ENCODE data around the gene SCGB1A1. TPM values are rescaled to one million over a fixed set of nuclear protein-coding genes. Genes with fewer than 3 reads are reported as not detected.
"Not testable (repeated sequence)": the region's sequence is repeated elsewhere in the genome, so short reads cannot be mapped to it uniquely, and the experiment has no call there.

Gene SCGB1A1
- polyA plus RNA-seq, 3 donors = 0.54 to 0.82 TPM; not detected in 1

DNA sequence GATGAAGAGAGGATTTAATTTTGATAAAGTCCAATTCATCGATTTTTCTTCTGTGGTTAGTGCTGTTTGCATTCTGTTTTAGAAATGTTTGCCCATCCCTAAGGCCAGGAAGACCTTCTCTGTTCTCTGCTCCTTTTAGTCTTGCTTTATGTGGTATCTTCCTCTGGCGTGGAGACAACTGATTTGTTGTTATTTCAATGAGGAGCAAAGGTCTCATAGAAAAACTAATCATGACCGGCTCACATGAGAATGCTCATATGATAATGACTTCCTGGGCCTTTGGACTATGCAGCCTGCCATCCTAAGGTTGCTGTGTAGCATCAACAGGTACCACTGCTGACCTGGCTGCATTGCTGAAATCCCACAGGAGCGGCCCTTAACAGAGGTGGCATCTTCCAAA, 19.8 kb downstream of the SCGB1A1 start:
- 67 to 86% (median 76%) methylated on average over 4 of the region's 4 CpGs for WGBS, 3 donors
- H3K27ac ChIP-seq (ENCODE audit: low read depth, low read length) = no peak overlapping the region

DNA sequence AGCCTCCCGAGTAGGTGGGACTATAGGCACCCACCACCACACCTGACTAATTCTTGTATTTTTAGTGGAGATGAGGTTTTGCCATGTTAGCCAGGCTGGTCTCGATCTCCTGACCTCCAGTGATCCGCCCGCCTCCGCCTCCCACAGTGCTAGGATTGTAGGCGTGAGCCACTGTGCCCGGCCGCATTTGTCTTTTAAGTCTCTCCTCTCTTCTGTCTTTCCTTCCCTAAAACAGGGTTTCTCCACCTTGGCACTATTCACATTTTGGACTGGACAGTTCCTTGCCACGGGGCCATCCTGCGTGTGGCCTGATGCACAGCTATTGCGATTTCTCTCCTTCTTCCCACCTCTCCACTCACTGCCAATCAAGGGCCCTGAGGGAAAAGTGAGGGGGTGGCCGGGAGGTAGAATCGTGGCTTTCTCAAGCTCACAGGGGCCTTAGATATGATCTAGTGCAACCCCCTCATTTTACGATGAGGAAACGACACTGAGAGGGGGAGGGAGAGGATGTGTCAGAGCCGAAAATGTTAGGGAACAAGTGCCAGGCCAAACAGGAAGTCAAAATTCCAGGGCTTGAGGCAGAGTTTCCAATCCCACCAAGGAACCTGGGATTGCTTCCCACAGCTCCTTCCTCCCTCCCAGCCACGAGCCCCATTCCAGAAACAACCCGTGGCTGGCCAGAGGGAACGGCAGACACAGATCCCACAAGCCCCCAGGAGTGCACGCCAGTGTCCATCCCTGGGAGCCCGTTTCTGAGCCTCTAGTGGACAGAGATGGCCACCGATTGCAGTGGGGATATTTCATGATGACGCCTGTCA, 21.2 kb downstream of the SCGB1A1 start:
- no peak overlapping the region for H3K27ac ChIP-seq (ENCODE audit: low read depth, low read length)
- WGBS, 3 donors = 35 to 60% (median 38%) methylated on average over 23 of the region's 23 CpGs

DNA sequence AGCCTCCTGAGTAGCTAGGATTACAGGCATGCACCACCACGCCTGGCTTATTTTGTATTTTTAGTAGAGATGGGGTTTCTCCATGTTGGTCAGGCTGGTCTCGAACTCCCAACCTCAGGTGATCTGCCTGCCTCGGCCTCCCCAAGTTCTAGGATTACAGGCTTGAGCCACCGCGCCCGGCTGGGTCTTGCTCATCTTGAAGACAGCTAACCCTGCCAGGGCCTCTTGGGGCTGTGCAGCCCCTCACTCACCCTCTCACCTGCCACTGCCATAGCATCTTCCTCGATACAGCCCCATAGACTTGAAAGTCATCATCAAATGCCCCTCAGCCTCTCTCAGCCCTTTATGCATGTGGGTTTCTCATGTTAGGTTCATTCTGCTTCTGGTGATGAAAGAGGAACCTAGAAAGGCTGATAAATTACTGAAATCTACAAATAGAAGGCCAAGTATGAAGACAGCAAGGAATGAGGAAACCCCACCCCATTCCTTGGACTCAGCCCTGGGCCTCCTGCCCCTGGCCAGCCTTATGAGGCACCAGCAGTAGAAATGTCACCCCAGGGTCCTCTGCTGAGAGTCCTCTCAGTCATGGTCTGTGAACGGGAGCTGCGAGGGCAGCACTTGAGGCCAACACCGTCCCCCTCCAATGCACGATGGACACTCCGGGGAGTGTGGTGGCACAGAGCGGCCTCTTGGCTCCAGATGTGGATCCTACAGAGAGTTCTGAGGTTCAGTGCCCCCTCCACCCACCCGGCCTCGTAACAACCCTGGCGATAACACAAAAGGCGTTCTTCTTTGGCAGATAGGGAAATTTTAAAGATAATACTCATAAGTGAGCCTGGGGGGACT, 24.8 kb downstream of the SCGB1A1 start:
- WGBS, 3 donors = 57 to 81% (median 63%) methylated on average over 17 of the region's 17 CpGs
- peak overlapping the region; percentile 48 for H3K27ac ChIP-seq (ENCODE audit: low read depth, low read length)

DNA sequence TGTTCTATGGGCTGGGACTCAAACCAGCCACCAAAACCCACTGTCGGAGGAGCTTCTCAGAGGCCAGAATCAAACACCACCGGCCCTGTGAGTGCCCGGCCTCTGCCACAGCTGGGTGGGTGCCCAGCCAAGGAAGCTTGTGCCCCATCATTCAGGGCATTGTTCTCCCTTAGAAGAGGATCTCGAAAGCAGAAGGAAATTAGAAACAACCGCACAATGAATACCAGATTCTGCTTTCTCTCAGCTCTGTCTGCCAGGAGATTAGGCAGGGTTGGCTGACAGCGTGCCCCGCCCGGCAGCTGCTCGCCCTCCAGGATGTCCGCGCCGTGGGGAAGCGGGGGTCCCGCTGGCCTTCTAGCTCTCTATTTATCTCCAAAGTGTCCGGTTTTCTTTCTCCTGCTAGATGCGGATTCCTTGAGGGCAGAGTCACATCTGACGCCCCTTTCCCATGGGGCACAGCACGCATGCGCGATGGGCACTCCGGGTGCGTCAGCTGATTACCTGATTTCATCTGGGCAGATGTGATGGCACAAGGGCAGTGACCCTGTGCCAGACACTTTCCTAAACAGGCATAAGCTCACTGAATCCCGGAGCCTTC, 25.5 kb downstream of the SCGB1A1 start:
- WGBS, 3 donors = 3 to 51% (median 8%) methylated on average over 23 of the region's 23 CpGs
- H3K27ac ChIP-seq (ENCODE audit: low read depth, low read length) = peak overlapping the region; percentile 48

DNA sequence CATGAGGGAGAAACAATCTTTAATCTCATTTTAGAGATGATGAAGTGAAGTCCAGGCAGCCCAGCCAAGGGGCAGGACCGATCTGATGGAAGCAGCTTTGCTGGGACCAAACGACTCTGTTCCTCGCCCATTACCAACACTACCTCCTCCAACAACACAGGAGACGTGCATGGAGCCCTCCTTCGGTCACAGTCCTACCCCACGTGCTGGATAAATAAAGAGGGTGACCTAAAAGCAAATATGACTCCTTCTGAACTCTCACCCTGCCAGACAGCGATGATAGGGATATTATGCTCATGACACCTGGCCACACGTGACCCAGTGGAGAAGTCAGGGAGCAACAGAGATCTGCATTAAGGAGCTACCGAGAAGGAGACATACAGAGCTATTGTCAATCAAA, 26.0 kb downstream of the SCGB1A1 start:
- 21 to 40% (median 30%) methylated on average over 9 of the region's 9 CpGs for WGBS, 3 donors
- H3K27ac ChIP-seq (ENCODE audit: low read depth, low read length) = no peak overlapping the region

DNA sequence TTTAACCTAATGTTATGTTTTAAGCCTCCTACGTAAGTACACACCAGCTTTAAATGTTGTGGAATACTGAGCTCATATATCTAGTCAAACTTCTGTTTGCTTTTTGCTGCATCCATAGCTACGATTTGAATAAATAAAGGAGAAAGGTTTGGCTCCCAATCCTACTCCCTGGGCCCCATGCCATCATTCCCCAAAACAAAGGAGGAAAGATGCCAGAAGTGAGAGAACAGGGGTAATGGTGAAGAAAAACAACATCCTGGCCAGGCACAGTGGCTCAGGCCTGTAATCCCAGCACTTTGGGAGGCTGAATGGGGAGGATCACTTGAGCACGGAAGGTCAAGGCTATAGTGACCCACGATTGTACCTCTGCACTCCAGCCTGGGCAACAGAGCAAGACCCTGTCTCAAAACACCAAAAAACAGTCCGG, 26.5 kb downstream of the SCGB1A1 start:
- WGBS, 3 donors = 54 to 58% (median 54%) methylated on average over 5 of the region's 5 CpGs
- peak overlapping the region; percentile 38 for H3K27ac ChIP-seq (ENCODE audit: low read depth, low read length)

DNA sequence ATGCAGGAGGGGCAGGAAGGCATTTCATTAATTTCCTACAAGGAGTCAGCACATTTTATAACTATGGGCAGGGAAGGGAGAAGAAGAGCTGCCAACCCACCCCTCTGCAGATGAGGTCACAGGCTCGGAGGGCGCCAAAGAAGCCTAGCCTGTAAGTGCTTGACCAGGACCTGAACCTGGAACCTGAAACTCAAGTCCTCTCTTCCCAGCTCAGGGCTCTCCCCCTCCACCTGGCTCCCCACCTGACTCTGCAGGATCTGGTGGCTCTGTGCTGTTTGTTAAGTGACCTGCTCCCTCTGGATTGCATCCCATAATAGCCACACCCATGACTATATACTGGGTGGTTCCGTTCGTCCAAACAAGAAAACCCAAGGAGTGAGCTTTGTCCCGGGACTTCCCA, 27.3 kb downstream of the SCGB1A1 start:
- peak overlapping the region; percentile 38 for H3K27ac ChIP-seq (ENCODE audit: low read depth, low read length)
- 55 to 67% (median 56%) methylated on average over 5 of the region's 5 CpGs for WGBS, 3 donors

DNA sequence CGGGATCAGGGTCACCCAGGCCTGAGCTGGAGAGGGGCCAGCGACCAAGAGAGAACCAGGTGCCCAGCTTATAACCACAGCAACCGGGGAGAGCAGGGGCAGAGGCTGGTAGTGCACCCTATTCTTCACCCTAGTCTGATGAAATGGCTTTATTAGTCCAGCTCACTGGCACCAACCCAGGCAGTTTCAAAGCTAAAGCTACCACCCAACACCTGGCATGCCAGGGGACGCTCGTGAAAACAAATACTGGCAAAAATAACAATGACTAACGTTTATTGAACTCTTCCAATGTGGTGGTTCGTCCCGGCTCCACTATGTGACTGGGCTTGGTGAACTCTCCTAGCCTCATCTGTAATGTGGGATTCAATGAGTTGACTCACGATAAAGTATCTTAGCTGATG, 30.6 kb downstream of the SCGB1A1 start:
- WGBS, 3 donors = 60 to 84% (median 75%) methylated on average over 9 of the region's 9 CpGs
- no peak overlapping the region for H3K27ac ChIP-seq (ENCODE audit: low read depth, low read length)

DNA sequence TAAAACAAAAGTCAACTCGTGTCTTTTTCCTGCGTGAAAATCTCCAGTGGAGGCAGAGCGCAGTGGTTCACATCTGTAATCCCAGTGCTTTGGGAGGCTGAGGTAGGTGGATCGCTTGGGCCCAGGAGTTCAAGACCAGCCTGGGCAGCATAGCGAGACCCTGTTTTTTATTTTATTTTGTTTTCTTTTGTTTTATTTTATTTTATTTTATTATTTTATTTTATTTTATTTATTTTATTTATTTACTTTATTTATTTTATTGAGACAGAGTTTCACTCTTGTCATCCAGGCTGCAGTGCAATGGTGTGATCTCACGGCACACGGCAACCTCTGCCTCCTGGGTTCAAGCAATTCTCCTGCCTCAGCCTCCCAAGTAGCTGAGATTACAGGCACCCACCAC, 31.1 kb downstream of the SCGB1A1 start:
- 83 to 91% (median 90%) methylated on average over 7 of the region's 7 CpGs for WGBS, 3 donors
- not testable (repeated sequence) for H3K27ac ChIP-seq (ENCODE audit: low read depth, low read length)

DNA sequence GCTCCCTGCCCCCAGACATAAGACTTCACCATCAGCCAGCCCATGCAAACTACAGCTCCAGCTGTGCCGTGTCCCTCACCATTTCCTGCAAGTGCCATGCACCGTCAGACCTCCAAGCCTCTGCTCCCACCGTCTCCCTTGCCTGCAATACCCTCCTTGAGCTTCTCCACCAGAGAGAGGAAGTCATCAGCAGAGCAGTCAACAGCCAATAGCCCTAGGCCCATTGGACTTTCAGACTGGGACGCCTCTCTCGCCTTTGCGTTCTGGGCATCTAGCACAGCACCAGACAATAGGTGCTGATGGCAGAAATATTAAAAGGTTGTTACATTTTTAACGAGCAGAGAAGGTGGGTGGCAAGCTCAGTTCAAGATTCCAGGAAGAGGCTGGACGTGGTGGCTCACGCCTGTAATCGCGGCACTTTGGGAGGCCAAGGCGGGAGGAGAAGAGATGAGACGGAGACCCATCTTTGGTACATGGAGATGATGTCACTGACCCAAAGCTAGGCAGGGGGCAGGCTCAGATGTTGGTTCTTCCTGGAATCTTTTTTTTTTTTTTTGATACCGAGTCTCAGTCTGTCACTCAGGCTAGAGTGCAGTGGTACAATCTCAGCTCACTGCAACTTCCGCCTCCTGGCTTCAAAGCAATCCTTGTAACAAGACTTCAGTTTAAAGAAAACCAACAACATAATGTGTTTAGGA, 31.9 kb downstream of the SCGB1A1 start:
- 86 to 89% (median 89%) methylated on average over 15 of the region's 15 CpGs for WGBS, 3 donors

DNA sequence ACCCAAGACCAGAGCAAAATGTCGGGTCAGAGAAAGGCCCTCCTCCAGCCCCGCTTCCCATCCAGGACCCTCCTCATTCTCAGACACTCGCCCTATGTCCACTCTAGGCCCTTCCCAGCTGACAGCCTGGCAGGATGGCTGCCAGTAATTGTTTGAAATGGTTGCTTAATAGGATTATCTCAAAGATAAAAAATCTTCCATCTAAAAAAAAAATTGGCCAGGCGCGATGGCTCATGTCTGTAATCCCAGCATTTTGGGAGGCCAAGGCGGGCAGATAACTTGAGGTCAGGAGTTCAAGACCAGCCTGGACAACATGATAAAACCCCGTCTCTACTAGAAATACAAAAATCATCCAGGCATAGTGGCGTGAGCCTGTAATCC, 32.4 kb downstream of the SCGB1A1 start:
- no peak overlapping the region for H3K27ac ChIP-seq (ENCODE audit: low read depth, low read length)
- 74 to 79% (median 78%) methylated on average over 8 of the region's 8 CpGs for WGBS, 3 donors

More for the DNA sequence above, 31.9 kb downstream of the SCGB1A1 start:
- H3K27ac ChIP-seq (ENCODE audit: low read depth, low read length) = no peak overlapping the region

DNA sequence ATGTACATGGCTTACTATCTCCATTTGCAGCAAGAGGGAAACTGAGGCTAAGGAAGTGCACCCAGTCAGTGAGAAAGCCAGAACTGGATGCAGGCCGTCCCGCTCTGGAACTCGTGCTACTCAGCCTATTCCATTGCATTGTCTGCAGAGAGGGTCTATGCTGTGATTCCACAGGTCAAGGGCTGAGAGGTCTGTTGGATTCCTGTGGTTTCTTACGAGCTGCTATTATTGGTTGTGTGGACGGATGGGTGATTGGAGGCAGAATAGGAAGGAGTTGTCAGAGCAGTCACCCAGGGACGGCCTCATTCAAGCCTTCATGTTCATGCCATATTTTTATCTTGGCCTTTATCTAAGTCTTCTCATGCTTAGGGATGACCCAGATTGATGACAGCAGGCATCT, 33.4 kb downstream of the SCGB1A1 start:
- no peak overlapping the region for H3K27ac ChIP-seq (ENCODE audit: low read depth, low read length)
- WGBS, 3 donors = 96% methylated on average over 6 of the region's 6 CpGs

DNA sequence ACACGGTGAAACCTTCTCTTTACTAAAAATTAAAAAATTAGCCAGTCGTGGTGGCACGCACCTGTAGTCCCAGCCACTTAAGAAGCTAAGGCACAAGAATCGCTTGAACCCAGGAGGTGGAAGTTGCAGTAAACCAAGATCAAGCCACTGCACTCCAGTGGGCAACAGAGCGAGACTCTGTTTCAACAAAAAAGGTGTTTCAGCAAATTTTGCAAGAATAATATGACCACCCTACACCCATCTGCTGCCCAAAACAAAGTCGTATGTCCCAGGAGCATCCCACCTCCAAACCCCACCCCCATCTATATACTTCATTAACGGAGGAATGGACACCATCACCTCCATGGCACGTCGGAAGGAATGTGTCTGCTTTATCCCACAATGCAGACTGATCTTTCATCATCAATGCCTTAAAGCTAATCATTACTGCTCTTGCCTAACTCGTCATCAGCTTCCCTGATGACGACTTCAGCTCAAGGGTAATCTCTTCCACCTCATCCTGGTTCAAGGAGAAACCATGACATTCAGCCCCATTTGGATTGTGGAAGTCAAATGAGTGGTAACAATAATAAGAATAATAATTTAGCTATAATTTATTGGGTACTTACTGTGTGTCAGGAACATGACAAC, 34.1 kb downstream of the SCGB1A1 start:
- WGBS, 3 donors = 86 to 96% (median 95%) methylated on average over 11 of the region's 11 CpGs

DNA sequence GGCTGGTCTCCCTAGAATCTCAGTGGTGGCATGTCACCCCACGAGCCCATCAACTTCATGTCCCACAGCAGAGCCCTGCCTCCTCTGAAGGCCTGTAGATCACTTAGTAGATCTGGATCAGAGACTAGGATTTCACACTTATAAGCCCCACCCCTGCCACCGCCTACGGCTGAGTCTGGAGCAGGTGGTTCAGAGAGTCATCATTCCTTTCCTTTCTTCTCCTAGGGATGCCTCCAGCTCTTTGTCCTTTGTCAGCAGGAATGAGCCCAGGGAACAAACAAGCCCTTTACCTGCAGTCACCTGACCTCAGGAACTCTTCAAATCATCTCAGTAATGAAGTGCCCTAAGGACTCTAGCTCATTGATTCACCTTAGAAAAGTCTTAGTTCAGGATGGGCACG, 37.8 kb downstream of the SCGB1A1 start:
- H3K27ac ChIP-seq (ENCODE audit: low read depth, low read length) = no peak overlapping the region
- 79 to 91% (median 90%) methylated on average over 4 of the region's 4 CpGs for WGBS, 3 donors

More for the DNA sequence above, 34.1 kb downstream of the SCGB1A1 start:
- no peak overlapping the region for H3K27ac ChIP-seq (ENCODE audit: low read depth, low read length)

DNA sequence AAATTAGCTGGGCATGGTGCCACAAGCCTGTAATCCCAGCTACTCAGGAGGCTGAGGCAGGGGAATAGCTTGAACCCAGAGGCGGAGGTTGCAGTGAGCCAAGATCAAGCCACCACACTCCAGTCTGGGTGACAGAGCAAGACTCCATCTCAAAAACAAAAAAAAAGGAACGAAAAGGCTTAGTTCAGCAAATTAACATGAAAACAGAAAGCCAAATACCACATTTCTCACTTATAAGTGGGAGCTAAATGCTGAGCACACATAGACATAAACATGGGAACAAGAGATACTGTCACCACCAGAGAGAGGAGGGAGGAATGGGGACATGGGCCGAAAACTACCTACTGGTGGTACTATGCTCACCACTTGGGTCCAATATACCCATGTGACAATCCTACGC, 38.6 kb downstream of the SCGB1A1 start:
- no peak overlapping the region for H3K27ac ChIP-seq (ENCODE audit: low read depth, low read length)
- WGBS, 3 donors = 69 to 81% (median 72%) methylated on average over 4 of the region's 4 CpGs

DNA sequence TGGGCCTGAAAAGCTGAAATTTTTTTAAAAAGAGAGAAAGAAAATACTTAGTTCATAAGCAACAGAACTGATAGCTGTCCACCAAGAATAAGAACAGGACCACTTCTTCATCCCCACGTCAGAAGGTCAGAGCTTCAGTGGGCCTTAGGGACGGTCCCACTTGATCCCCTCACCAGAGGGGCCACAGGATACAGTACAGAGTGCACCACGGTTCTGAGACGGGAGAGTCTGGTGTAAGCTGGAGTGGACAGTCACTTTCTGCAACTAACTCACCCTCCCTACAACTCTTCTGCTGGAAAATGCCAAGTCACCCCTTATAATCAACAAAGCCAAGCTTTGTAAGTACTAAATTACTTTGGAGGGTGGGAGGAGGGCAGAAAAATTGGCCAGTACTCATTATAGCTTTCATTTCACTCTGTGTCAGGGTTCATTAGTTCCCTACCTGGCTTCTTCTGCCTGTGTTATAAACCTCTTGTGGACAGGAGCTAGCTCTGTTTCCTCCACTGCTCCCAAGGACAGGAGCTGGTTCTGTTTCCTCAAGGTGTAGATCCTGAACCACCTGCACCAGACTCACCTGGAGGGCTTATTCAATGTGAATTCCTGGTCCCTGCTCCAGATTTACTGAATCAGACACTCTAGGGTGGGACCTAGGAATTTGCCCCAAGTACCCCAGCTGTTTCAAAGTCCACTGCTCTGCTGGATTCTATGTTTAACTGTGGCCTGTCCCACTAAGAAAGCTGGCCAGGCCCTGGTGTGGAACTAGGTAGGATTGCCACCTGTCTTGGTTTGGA, 39.6 kb downstream of the SCGB1A1 start:
- H3K27ac ChIP-seq (ENCODE audit: low read depth, low read length) = no peak overlapping the region

DNA sequence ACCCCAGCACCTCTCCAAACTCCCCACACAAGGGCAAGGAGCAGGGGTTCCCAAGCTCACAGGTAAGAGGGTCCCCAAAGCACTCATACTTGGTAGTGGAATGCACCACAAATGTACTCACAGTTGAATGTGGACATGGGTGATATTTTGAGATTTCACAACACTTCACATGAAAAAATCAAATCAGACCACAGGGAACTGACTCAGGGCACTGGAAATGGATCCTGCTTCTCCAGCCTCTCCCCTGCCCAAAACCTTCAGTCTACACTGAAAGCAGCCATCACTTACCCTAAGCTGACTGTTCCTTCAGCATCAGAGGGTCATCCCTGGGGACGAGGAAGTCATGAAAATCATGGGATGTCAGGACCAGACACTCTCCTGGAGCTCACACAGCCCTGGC, 40.2 kb downstream of the SCGB1A1 start:
- 77 to 85% (median 81%) methylated on average over 1 of the region's 1 CpG for WGBS, 3 donors
- no peak overlapping the region for H3K27ac ChIP-seq (ENCODE audit: low read depth, low read length)

More for the DNA sequence above, 39.6 kb downstream of the SCGB1A1 start:
- 45 to 52% (median 50%) methylated on average over 4 of the region's 4 CpGs for WGBS, 3 donors

Measured in adipose tissue (tissue), 3 donors.